Muscle of back (tissue), 13 donors: ENCODE results near the gene GMCL2. TPM values are rescaled to one million over a fixed set of nuclear protein-coding genes. Genes with fewer than 3 reads are reported as not detected.
"Not testable (repeated sequence)": the region's sequence is repeated elsewhere in the genome, so short reads cannot be mapped to it uniquely, and the experiment has no call there.

Source experiments
- DNase-seq, 3 donors: peaks; one replicate each; pipeline versions ENCODE4 v3.0.0 to v3.0.0-alpha.2; 2013
- long read RNA-seq, 9 donors: transcript quantifications; one replicate each; lab custom pipeline, GENCODE V29; 2026
- polyA plus RNA-seq, 10 donors: library from polyadenylated mRNA; unstranded; fragments of 120-200 nt; gene quantifications; one replicate each; pipeline ENCODE4 v1.2.1, GENCODE V29; 2013; ENCODE audit not compliant: insufficient read length in 10 of 10

Gene GMCL2, protein sequence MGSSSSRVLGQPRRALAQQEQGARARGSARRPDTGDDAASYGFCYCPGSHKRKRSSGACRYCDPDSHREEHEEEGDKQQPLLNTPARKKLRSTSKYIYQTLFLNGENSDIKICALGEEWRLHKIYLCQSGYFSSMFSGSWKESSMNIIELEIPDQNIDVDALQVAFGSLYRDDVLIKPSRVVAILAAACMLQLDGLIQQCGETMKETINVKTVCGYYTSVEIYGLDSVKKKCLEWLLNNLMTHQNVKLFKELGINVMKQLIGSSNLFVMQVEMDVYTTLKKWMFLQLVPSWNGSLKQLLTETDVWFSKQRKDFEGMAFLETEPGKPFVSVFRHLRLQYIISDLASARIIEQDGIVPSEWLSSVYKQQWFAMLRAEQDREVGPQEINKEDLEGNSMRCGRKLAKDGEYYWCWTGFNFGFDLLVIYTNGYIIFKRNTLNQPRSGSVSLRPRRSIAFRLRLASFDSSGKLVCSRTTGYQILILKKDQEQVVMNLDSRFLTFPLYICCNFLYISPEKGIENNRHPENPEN
- not detected for polyA plus RNA-seq
- long read RNA-seq, donor 1: 0 reads
- long read RNA-seq, donor 2: 0 reads
- long read RNA-seq, donor 3: 0 reads
- long read RNA-seq, donor 4: 0 reads
- long read RNA-seq, donor 5: 0 reads
- long read RNA-seq, donor 6, partial matches to known transcripts: 0 of 2 reads
- long read RNA-seq, donor 6, other reads (novel, unspliced or antisense): 0 of 2 reads
- long read RNA-seq, donor 7: 0 reads
- long read RNA-seq, donor 8: 0 reads
- long read RNA-seq, donor 9: 0 reads

DNA sequence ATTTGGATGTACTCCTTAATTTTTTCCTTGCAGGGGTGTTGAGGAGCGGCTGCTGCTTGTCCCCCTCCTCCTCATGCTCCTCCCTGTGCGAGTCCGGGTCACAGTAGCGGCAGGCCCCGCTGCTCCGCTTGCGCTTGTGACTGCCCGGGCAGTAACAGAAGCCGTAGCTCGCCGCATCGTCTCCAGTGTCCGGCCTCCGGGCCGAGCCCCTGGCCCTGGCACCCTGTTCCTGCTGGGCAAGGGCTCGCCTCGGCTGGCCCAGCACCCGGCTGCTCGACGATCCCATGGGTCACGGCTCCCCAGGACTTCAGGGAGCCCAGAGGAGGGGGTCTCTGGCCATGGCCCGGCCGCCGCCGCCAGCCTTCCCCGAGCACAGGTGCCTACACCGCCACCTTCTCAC, at the start of gene GMCL2:
Gene GMCL2, minus strand, starts transcription at position 358 of the 400 bp plus-strand sequence. Its CDS starts 72 bp downstream, at position 286.
- DNase-seq: no peak

DNA sequence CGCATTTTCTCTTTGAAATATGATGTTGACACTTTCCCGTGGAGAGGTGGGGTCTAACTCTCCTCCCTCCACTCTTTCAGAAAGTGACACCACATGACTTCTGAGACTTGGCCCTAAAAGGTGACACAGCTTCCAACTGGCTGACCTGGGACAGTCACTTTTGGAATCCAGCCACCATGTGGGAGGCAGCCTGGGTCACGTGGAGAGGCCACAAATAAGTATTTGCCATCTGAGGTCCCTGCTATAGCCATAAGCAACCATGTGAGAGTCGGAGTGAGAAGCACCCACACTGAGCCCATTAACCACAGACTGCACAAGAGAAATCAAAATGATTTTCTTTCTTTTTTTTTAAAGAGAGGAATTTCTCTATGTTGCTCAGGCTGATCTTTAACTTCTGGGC, 49.5 kb upstream of the GMCL2 start:
- peak in 1 of 3 donors; percentile 43 for DNase-seq

DNA sequence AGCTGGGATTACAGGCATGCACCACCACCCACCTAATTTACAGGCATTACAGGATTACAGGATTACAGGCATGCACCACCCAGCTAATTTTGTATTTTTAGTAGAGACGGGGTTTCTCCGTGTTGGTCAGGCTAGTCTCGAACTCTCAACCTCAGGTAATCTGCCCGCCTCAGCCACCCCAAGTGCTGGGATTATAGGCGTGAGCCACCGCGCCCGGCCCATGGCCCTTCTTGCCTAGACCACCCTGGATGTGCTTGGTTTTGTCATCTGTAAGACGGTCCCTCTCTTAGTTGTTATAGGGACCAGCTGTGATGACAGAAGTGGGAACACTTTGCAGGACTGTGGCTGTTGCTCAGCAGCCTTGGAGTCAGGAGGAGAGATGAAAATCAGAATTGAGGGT, 49.0 kb upstream of the GMCL2 start:
- no peak for DNase-seq

DNA sequence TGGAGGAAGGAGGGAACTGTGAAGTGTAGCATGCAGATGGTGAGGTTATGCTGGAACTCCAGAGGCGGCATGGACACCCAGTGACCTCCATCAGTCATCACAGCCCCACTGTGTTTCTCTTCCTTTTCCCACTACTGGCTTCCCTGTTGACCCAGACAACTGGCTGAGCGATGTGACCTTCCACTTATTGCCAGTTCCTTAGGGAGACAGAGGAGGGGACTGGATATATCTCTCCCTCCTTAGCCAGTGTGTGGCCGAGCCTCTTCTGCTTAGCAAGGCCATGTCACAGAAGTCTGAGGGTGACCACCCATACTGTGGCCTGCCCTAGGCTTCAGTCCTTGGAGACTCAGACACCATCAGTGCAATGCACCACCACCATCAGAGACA, 48.4 kb upstream of the GMCL2 start:
- no peak for DNase-seq

DNA sequence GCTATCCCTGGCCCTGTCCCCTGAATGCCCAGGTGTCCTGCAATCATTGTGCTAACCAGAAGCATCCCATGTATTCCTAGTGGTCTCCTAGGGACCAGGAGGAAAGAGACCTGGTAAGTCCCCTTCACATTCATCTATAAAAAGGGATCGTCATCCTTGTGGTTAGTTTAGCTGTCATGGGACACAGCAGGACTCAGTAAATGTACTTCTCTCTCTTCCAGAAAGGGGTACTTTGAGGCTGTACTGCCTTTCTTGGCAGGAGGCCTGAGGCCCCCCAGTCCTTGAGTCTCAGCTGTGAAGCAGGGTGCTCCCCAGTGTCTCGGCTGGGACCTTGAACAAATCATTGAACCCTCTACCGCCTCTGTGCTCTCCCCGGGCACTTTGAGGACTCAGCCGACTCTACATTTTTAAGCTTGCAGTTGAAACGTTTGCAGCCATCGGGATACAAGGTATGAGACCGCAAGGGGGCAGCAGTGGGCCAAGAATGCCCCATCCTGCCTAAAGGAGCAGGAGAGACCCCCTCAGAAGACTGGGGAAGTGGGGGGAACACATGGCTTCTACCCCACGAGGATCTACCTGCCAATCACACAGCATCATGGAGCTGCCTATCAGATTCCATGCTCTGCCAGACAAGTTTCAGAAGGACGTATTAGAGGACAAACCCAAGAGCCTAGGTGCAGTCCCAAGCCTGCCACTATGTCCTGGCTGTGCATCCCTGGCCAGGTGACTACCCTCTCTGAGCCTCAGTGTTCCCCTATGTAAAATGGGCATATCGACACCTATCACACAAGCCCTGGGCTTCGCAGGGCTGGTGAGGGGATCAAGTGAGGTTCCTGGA, 47.8 kb upstream of the GMCL2 start:
- peak; percentile 44 to 79 (median 68) for DNase-seq

DNA sequence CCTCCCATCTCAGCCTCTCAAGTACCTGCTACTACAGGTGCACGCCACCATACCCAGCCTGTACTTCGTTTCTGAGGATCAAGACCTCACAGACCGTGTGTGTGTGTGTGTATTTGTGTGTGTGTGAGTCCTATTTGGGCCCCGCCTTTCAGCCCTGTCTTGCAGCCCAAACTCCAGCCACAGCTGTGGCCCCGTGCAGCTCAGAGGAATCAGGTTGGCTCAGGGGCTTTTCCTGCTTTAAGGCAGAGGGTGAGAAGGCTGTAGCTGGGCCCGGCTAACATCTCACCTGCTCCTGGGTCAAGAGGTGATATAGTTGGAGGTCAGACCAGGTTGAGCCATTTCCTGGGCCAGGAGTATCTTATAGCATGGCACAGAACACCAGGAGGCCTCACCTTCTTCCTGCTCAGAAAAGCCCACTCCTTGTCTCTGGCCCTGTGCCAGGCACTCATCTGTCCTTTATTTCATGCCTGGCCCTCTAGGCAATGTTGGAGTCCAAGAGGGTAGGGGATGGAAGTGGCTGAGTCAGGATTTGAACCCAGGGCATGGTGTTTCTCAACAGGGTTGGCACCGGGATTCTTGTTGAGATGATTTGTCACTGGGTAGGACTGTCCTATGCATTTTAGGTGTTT, 47.1 kb upstream of the GMCL2 start:
- no peak for DNase-seq

DNA sequence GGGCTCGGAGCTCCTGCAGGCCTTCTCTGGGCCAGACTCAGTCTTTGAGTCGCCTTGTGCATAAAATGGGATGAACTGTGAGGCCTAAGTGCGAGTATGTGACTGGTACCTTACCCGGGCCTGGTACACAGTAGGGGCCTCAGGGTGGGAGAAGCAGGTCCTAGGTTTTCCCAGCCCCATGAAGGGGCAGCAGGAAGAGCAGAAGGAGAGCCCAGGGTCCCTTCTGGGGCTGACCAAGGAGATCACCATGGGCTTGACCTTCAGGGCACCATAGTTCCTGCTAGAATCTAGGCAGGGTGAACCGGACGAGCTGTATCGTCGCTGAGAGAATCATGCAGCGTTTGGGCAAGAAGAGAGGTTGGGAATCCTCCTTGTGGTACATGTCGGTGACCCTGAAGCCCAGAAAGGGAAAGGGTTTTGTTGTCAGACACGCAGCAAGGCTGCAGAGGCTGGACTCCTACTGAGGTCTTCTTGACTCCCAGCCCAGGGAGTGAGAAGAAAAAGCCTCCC, 45.8 kb upstream of the GMCL2 start:
- DNase-seq: no peak

DNA sequence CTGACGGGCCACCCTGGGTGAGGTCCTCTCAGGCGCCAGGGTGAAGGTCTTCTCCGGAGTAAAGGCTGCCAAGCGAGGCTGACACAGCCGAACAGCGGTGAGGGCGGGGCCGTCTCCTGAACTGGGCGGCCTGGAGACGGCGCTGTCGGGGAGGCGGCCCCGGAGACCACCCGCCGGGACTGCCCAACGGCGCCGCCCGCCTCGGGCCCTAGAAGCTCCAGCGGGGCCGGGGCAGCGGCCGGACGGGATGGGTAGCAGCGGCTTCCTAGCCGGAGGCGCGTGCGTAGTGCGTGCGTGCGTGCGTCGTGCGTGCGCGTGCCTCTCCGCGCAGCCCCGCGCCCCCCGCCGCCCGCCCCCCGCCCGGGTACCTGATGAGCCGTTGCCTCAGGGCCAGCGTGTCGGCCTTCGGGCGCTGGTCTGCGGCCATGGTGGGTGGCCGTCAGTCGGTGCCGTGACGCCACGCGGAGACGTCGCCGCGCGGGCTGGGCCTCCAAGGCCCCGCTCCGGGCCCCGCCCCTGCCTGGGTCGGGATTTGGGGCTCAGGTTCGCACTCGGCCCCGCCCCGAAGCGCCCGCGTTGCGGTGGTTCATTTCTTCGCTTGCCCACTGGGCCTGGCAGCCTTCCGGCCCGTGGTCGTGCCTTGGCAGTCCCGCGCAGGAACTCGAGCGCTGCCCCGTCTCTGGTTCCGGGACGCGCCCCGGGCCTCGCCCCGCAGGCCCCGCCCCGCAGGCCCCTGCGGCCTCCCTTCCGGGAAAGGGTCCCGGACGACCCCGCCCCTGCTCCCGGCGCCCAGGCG, 45.2 kb upstream of the GMCL2 start, which contains the start of gene PHYKPL:
Gene PHYKPL, minus strand, starts transcription at position 679 of the 796 bp plus-strand sequence. Its CDS starts 252 bp downstream, at position 427.
- DNase-seq: peak; percentile 61 to 93 (median 80)

DNA sequence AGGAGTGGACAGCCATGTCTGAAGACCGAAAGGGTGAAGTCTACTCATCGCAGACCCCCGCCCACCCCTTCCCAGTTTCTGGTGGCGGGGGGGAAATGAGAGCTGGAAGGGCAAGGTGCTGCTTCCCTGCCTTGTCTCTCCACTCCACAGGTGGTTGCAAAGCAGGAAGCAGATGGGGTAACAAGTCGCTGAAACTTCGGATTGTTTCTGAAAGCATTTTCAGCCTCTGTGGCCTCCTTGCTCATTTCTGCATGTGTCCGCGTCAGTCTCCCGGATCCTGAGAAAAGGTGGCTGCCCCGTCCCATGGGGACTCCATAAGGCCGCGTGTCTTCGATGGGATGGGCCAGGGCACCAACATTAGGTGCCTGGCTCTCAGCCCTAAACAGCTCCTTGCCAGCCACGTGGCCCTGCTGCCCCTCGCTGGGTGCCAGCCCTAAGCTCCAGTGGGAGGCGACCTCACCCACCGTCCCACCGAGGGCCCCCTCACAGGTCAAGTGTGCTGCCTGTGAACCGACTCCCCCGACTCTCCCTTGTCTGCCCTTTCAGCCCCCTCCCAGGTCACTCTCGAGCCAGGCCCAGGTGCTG, 44.5 kb upstream of the GMCL2 start:
- DNase-seq: peak in 1 of 3 donors; percentile 41

DNA sequence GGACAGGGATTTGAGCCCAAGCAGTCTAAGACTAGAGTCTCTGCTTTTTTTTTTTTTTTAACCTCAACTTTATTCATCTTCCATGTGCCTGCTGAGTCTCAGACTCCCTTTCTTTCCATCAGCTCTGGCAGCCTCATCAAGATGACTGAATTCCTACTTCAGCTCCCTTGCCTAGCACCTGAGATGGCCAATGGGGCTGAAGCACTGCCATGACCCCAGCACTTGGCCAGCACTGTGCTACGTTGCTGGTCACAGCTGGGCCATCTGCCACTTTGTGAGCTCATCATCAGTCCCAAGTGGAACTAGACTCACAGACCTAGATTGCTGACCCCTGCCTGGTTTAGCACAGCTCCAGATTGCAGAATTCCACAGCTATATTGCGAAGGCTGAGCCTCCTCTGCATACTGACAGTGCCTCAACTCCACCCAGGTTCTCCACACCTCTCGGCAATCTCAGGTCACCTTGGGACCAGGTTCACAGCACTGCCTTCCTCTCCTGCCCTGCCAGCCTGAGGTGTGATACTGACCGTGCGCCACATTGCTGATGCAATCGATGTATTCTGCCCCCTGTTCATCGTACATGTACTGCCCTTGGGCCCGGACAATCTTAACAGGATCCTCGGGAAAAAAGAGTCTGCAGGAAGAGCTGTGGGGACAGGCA, 43.8 kb upstream of the GMCL2 start:
- DNase-seq: no peak

DNA sequence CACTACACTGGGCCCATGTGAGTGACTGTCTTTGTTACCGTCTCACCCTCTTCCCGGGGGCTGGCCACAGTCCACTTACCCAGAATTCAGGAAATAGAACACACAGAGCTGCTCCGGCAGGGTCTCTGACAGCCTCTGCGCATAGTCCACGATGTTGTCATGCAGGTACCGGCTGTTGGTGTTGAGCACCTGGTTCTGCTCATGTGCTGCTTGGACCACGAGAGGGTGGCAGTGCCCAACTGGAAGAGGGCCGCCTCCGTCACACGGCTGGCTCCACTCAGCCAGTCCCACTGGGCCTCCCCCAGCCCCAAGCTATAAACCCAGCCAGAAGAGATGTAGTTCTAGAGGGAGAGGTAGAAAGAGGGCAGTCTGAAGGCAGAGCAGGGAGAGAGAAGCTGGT, 42.7 kb upstream of the GMCL2 start:
- no peak for DNase-seq

DNA sequence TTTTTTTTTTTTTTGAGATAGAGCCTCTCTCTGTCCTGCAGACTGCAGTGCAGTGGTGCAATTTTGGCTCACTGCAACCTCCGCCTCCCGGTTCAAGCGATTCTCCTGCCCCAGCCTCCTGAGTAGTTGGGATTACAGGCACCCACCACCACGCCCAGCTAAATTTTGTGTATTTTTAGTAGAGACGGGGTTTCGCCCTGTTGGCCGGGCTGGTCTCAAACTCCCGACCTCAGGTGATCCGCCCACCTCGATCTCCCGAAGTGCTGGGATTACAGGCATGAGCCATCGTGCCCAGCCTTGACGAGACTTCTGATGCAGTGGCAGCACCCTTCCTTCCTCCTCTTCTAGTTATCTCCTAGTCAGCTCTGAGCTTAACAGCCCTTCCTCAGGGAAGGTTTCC, 41.9 kb upstream of the GMCL2 start:
- DNase-seq: not testable (repeated sequence)

DNA sequence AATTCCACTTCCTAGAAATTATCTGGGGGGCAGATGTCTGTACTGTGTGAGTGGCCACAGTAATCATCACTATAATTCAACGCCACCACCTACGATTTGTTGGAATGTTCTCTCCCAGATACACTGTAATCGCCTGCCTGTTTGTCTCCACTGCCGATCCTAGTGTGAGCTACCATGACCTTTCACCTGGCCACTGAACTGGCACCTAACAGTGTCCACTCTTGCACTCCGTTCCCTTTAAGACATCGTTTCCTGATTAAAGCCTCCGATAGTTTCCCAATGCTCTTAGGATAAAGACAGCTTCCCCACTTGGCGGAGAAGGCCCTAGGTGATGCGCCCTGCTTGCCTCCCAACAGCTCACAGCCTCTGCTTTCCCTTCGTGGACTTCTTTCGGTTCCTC, 41.4 kb upstream of the GMCL2 start:
- DNase-seq: no peak

DNA sequence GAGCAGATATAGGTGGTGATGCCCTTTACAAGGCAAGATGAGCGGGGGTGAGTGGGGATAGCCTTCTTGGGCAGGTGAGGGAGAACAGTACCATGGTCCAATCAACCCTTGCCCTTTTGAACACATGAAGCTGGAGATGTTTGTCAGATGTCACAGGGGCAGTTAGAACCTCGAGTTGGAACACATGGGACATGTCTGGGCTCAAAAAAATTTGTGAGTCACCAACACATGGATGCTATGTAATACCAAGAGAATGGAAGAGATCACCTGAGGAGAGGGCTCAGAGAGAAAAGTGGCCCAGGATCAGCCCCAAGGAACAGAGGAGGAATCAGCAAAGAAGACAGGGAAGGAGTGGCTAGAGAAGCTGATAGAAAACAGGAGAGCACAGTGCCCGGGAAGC, 40.8 kb upstream of the GMCL2 start:
- DNase-seq: no peak

DNA sequence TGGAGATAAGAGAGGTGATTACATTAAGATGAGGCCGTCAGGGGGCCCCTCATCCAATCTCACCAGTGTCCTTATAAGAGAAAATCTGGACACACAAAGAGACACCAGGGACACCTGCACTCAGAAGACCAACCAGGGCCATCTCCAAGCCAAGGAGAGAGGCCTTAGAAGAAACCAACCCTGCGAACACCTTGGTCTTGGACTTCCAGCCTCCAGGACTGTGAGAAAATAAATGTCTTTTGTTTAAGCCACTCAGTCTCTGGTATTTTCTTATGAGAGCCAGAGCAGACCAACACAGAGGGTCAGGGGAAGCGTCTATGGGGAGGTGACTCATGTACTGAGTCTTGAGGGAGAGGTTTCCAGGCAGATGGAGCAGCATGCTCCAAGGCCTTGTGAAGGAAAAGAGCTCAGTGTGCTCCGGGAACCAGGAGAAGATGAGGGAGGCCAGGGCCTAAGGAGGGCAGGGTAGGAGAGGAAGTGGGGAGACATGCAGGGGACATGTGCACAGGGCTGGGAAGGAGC, 40.0 kb upstream of the GMCL2 start:
- no peak for DNase-seq

DNA sequence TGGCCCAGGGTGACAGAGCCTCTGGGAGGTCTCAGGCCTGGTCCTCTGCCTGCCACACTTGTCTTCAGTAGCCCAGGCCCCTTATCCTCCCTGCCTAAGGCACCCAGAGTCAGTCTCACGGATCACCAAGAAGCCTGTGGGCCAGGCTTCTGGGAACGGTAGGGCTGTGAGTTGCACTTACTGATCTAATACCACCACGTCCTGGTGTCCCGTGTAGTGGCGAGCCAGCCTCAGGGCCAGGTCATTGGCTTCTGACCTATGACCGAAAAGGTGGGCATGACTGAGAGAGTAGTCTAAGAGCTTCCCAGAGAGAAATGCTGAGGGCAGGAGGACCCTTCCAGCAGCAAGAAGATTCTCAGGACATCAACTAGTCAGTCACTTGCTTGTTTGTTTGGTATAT, 38.0 kb upstream of the GMCL2 start:
- no peak for DNase-seq

DNA sequence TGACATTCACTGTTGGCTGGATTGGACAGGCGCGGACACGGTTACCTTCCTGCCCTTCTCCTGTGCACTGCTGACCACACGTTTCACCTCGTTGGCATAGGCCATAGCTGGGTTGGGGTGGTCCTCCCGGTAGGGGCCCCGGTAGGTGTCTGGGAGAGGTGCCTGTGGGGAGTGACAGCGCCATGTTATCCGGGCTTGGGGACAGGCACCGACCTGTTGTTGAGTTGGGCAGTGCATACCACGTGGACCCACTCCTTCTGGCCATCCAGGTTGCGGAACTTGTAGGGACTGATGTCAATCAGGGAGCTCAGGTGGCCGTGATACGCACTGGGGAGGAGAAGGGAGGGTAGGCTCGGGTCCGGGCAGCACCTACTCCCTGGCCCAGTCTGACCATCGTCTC, 37.2 kb upstream of the GMCL2 start:
- no peak for DNase-seq

DNA sequence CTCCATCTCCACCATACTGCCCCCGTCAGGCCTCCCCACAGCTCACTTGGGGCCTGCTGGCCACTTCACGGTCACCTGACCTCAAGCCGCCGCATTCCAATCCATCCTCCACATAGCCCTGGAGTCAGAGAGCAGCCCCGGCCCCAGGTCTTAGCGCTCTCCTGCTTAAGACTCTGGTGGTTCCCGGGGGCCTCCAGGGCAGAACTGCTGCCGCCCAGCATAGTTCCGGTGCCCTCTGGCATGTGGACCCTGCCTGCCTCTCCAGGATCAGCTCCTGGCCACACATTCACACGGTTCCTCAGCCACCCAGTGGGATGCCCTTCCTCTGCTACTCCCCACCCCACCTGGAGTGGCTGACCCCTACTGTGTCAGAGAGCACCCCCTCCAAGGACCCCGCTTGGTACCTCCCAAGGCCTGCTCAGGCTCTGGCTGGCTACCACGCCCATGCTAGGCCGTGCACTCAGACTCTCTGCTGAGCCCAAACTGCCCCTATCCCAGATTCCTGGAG, 36.7 kb upstream of the GMCL2 start:
- no peak for DNase-seq

DNA sequence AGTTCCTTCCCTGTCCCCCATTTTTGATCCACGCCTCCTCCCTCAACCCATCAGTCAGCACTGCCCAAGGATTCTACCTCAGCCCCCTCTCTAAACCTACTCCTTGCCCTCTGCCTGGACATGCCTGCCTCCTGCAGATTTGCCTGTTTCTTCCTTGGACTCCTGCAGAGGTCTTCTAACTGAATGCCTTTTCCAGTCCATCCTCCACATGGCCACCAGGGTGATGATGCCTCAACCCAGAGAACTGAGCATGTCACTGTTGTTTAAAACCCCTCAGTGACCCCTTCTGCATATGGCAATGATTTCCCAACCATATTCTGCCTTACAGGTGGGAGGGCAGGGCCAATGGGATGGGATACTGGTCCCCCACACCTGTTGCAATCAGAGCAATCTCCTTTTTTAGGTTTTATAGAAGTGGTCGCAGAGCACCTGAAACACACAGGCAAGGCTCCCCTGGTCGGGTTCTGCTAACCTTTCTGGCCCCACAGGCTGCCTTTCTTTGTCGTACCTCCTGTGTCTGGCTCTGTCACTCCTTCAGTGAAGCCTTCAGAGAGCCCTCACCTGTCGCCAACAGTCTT, 36.1 kb upstream of the GMCL2 start:
- no peak for DNase-seq
